A549 (cell line): Measurements from ENCODE around the gene TCP11. TPM values are rescaled to one million over a fixed set of nuclear protein-coding genes. Genes with fewer than 3 reads are reported as not detected.

Experiments
- ATAC-seq, 2 experiments: fragments of 200-7000 bp in 1 of 2; fragments of >200 bp in 1 of 2; cut with Nextera tagmentation in 1 of 2; cut with Tn5 transposase in 1 of 2; 3 replicates each; pipeline versions ENCODE4 v1.8.0 to v1.9.1; 2018 to 2020; ENCODE audit warnings: mild to moderate bottlenecking in 1 of 2, moderate library complexity in 1 of 2
- CTCF ChIA-PET: fragments of 300-600 bp; sonication (Branson Sonifier 250); formaldehyde crosslinking; extraction: SDS; loops from one replicate; lab custom pipeline; 2021; ENCODE audit warnings: antibody characterized with exemption, inconsistent platforms; lab: Yijun Ruan, JAX
- POLR2A ChIA-PET: fragments of 350-600 bp; formaldehyde crosslinking; extraction: SDS; loops from one replicate; lab custom pipeline; 2021; ENCODE audit warnings: antibody characterized with exemption, inconsistent platforms; lab: Yijun Ruan, JAX
- DNase-seq, 2 experiments: peaks; one replicate each; pipeline versions ENCODE4 v3.0.0 to v3.0.0-alpha.2; 2011 to 2016; ENCODE audit warnings: low read depth in 1 of 2, low spot score in 1 of 2
- FAIRE-seq: peaks from 2 replicates; lab custom pipeline; 2011; peaks lifted over from hg19 to GRCh38; lab: Jason Lieb, UNC
- H3K27ac ChIP-seq, 2 experiments: fragments of >200 bp; sonication (Bioruptor Twin); formaldehyde crosslinking; 3 replicates each; pipeline ENCODE4 v1.5.1; 2016 to 2017
- H3K4me1 ChIP-seq: fragments of >200 bp; sonication (Bioruptor Twin); formaldehyde crosslinking; 3 replicates; pipeline ENCODE4 v1.6.1; 2016
- H3K4me2 ChIP-seq: fragments of >200 bp; sonication (Bioruptor Twin); formaldehyde crosslinking; 3 replicates; pipeline ENCODE4 v1.6.1; 2016
- H3K4me3 ChIP-seq: fragments of >200 bp; sonication (Bioruptor Twin); formaldehyde crosslinking; 3 replicates; pipeline ENCODE4 v1.5.1; 2016
- H3K9me3 ChIP-seq: fragments of >200 bp; sonication (Bioruptor Twin); formaldehyde crosslinking; 3 replicates; pipeline ENCODE4 v1.6.1; 2016
- BHLHE40 ChIP-seq: IDR thresholded peaks from 2 replicates; pipeline ENCODE4 v1.6.1; 2012; ENCODE audit warnings: low read depth, low read length, inconsistent platforms
- CEBPB ChIP-seq, 2 experiments: fragments of >200 bp in 1 of 2; sonication (Bioruptor Twin) in 1 of 2; formaldehyde crosslinking in 1 of 2; IDR thresholded peaks; 2 replicates each; pipeline ENCODE4 v1.6.1; 2012 to 2016
- EHMT2 ChIP-seq: fragments of 200-600 bp; sonication (generic); IDR thresholded peaks from 2 replicates; pipeline ENCODE4 v1.6.1; 2016; ENCODE audit warnings: antibody characterized with exemption, low read depth, mild to moderate bottlenecking, moderate library complexity
- ESRRA ChIP-seq: fragments of 150-350 bp; IDR thresholded peaks from 2 replicates; pipeline ENCODE4 v1.6.1; 2014; ENCODE audit warnings: mild to moderate bottlenecking, low read length, borderline replicate concordance
- FOSB ChIP-seq: fragments of 250-450 bp; sonication (Bioruptor Pico); IDR thresholded peaks from 2 replicates; pipeline ENCODE4 v1.5.0; 2020; ENCODE audit warnings: mild to moderate bottlenecking, moderate library complexity
- FOXS1 ChIP-seq: fragments of 250-450 bp; sonication (Bioruptor Pico); IDR thresholded peaks from 2 replicates; pipeline ENCODE4 v1.5.0; 2020; ENCODE audit warnings: mild to moderate bottlenecking, moderate library complexity
- HEYL ChIP-seq: fragments of 250-450 bp; sonication (Bioruptor Pico); IDR thresholded peaks from 2 replicates; pipeline ENCODE4 v1.8.0; 2021; ENCODE audit warnings: mild to moderate bottlenecking, moderate library complexity
- HOXA7 ChIP-seq: fragments of 250-450 bp; sonication (Bioruptor Pico); IDR thresholded peaks from 2 replicates; pipeline ENCODE4 v1.5.0; 2020; ENCODE audit warnings: mild to moderate bottlenecking, moderate library complexity
- KDM1A ChIP-seq: fragments of 200-600 bp; sonication (generic); IDR thresholded peaks from 2 replicates; pipeline ENCODE4 v1.6.1; 2016; ENCODE audit warnings: low read depth, mild to moderate bottlenecking
- MAZ ChIP-seq: fragments of 150-350 bp; IDR thresholded peaks from 2 replicates; pipeline ENCODE4 v1.6.1; 2014; ENCODE audit warnings: antibody characterized with exemption, low read depth, low read length, borderline replicate concordance
- NPAS2 ChIP-seq: fragments of 250-450 bp; sonication (Bioruptor Pico); IDR thresholded peaks from 2 replicates; pipeline ENCODE4 v1.8.0; 2022; ENCODE audit warnings: mild to moderate bottlenecking, moderate library complexity, borderline replicate concordance
- NR3C1 ChIP-seq: fragments of >200 bp; sonication (Bioruptor Twin); formaldehyde crosslinking; IDR thresholded peaks from 3 replicates; pipeline ENCODE4 v1.6.1; 2017
- RAD21 ChIP-seq, 2 experiments: fragments of >200 bp in 1 of 2; sonication (Bioruptor Twin) in 1 of 2; formaldehyde crosslinking in 1 of 2; IDR thresholded peaks in 1 of 2; conservative IDR thresholded peaks in 1 of 2; 2 replicates in 1 of 2; 3 replicates in 1 of 2; pipeline ENCODE4 v1.6.1; 2012 to 2018; ENCODE audit warnings: inconsistent platforms in 1 of 2
- RARB ChIP-seq: fragments of 250-450 bp; sonication (Bioruptor Pico); IDR thresholded peaks from 2 replicates; pipeline ENCODE4 v1.8.0; 2021; ENCODE audit warnings: mild to moderate bottlenecking, moderate library complexity
- RCOR1 ChIP-seq: fragments of 150-350 bp; IDR thresholded peaks from 2 replicates; pipeline ENCODE4 v1.6.1; 2014; ENCODE audit warnings: antibody characterized with exemption, low read length, low read depth
- RFX5 ChIP-seq: fragments of 450-650 bp; IDR thresholded peaks from 2 replicates; pipeline ENCODE4 v1.7.1; 2014; ENCODE audit warnings: antibody characterized with exemption, mild to moderate bottlenecking, moderate library complexity
- TFCP2L1 ChIP-seq: fragments of 250-450 bp; sonication (Bioruptor Pico); IDR thresholded peaks from 2 replicates; pipeline ENCODE4 v1.5.0; 2021; ENCODE audit warnings: mild to moderate bottlenecking
- ZC3H11A ChIP-seq: fragments of 450-650 bp; IDR thresholded peaks from 2 replicates; pipeline ENCODE4 v1.6.1; 2014; ENCODE audit warnings: antibody characterized with exemption, mild to moderate bottlenecking
- ZFP36 ChIP-seq: fragments of 450-650 bp; IDR thresholded peaks from 2 replicates; pipeline ENCODE4 v1.6.1; 2014; ENCODE audit warnings: borderline replicate concordance; ENCODE audit not compliant: partially characterized antibody
- WGBS: methylation state at CpG from one replicate; pipeline ENCODE4 v1.1.6; 2017; ENCODE audit errors: missing lambda C conversion rate; 5-methylcytosine and 5-hydroxymethylcytosine counted together
- polyA plus RNA-seq, 4 experiments: library from polyadenylated mRNA; depleted of rRNA in 3 of 4; stranded (reverse); fragments of >200 nt; fragmentation: RNase III in 1 of 4; extraction: RNeasy Plus Mini Kit Qiagen cat#74134 plus additional on column Dnase treatment in 1 of 4; gene quantifications; 2 replicates in 3 of 4; 3 replicates in 1 of 4; pipeline ENCODE4 v1.2.3, GENCODE V29; 2011 to 2017
- TF ChIP-seq, protein P1 (sequence below): fragments of >200 bp; sonication (Bioruptor Twin); formaldehyde crosslinking; IDR thresholded peaks from 3 replicates; pipeline ENCODE4 v1.6.1; 2016
- TF ChIP-seq, protein P2 (sequence below): IDR thresholded peaks from 2 replicates; pipeline ENCODE4 v1.6.1; 2012; ENCODE audit warnings: low read depth, borderline replicate concordance
- TF ChIP-seq, protein P3 (sequence below): IDR thresholded peaks from 2 replicates; pipeline ENCODE4 v1.6.1; 2012

The TCP11 gene
- polyA plus RNA-seq, 2 of the 4 experiments (the other 2 are of a cell fraction) = 0.06 TPM; not detected in 1

DNA sequence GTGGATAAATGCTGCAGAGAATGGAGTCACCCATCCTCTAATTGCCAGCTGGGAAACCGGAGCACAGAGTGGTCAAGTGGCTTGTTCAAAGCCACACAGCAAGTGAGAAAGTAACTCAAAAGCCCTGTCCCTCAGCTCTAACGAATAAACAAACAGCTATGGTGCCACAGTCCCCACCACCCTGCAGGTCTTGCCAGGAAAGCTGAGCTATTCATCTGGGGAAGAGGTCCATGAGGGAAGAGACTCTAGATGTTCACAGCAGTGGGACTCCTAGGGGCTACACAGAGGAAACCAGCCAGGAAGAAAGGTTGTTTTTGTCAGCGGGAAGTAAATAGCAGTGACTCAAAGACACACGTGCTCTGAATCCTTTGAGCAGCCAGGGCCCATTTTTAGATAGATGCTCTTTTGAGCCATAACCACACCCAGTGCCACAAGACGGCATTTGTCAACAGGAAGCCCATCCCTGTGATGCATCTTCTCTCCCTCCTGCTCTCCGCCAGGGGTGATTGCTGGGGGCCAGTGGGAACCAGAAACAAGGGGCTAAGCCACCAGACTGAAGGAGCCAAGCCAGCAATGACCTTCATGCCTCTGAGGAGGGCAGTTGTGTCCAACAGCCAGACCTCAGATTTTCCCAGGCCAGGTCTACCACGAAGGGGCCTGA, 32.4 kb upstream of the TCP11 start:
- no peak for FAIRE-seq
- Histone ChIP-seq H3K4me3 (no peak overlapping the region), H3K4me2 (no peak overlapping the region), H3K27ac (peak overlapping the region in 1 of 2 experiments; percentile 28; a peak in 1 of 6 replicates), H3K9me3 (no peaks in the 10 kb centered on the region), H3K4me1 (peaks cover 3% of the 10 kb centered on the region; the same call in 1 of the 3 replicates)
- TF ChIP-seq MAZ = no peak
- no peak for TF ChIP-seq TFCP2L1 (CRISPR knock-in tag)
- TF ChIP-seq FOSB (CRISPR knock-in tag) = no peak
- TF ChIP-seq ZFP36 = peak; percentile 31
- TF ChIP-seq FOXS1 (CRISPR knock-in tag) = no peak
- no peak for TF ChIP-seq HOXA7 (CRISPR knock-in tag)
- TF ChIP-seq KDM1A = no peak
- no peak for TF ChIP-seq ZC3H11A
- POLR2A ChIA-PET = no interaction called here
- 47% methylated on average over 6 of the region's 7 CpGs for WGBS
- CTCF ChIA-PET = interaction anchor here (1.3 to 1.8 kb wide), 2 partner anchors 18 to 27 kb away, joined by 3 to 5 read pairs; no protein-coding TSS in a partner anchor
- DNase-seq = no peak
- peak in 1 of 2 experiments; percentile 30; a peak in 2 of 6 replicates for ATAC-seq

DNA sequence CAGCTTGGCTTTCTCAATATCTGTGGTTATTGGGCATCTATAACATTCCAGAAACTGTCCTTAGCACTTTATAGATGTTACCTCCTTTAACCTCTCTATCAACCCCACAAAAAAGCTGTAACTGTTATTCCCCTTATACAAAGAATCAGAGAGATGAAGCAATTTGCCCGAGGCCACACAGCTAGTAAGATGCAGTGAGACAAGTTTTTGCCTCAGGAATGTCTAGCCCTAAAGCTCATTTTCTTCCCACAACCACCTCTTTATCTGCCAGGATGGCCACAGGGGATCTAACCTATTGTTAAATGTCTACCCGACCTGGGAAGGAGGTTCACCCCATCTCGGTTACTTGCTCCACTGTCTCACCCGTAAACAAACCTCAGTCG, 31.9 kb upstream of the TCP11 start:
- POLR2A ChIA-PET = no interaction called here
- Histone ChIP-seq H3K4me2 (no peak overlapping the region), H3K9me3 (no peaks in the 10 kb centered on the region), H3K27ac (no peak overlapping the region), H3K4me1 (peaks cover 3% of the 10 kb centered on the region; the same call in 1 of the 3 replicates), H3K4me3 (no peak overlapping the region)
- CTCF ChIA-PET = interaction anchor here (1.3 to 1.9 kb wide), 3 partner anchors 18 to 68 kb away, joined by 3 to 8 read pairs (median 5); no protein-coding TSS in a partner anchor
- no peak for ATAC-seq
- no peak for FAIRE-seq
- WGBS = 77% methylated on average over 5 of the region's 5 CpGs
- TF ChIP-seq RAD21 (conservative IDR thresholded peaks at IDR 0.05 in 1 of 2, IDR thresholded peaks at IDR 0.05 in 1 of 2) (no peak), RCOR1 (no peak), CEBPB (IDR thresholded peaks at IDR 0.05) (no peak), RARB (CRISPR knock-in tag) (no peak), HEYL (no peak), EHMT2 (no peak), NR3C1 (no peak)
- TF ChIP-seq, protein P1, sequence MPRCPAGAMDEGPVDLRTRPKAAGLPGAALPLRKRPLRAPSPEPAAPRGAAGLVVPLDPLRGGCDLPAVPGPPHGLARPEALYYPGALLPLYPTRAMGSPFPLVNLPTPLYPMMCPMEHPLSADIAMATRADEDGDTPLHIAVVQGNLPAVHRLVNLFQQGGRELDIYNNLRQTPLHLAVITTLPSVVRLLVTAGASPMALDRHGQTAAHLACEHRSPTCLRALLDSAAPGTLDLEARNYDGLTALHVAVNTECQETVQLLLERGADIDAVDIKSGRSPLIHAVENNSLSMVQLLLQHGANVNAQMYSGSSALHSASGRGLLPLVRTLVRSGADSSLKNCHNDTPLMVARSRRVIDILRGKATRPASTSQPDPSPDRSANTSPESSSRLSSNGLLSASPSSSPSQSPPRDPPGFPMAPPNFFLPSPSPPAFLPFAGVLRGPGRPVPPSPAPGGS = no peak
- TF ChIP-seq, protein P2, sequence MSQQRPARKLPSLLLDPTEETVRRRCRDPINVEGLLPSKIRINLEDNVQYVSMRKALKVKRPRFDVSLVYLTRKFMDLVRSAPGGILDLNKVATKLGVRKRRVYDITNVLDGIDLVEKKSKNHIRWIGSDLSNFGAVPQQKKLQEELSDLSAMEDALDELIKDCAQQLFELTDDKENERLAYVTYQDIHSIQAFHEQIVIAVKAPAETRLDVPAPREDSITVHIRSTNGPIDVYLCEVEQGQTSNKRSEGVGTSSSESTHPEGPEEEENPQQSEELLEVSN = no peak
- DNase-seq = no peak

DNA sequence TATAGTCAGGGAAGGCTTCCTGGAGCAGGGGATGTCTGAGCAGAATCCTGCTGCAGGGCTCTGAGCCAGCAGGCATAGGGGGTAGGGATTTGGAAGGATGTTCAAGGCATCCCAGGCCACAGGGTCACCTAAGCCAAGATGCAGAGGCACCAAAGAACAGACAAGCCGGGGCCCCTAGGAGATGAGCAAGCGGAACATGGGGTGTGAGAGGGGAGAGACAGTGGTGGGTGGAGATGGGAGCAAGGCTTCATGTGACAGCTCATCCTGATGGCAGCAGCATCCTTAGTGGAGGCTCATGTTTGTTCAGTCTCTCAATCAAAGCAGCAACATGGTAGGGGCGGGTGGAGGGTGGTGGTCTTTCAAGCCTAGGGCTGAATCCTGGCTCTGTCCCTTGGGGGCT, 29.8 kb upstream of the TCP11 start:
- Histone ChIP-seq H3K4me3 (no peak overlapping the region), H3K9me3 (no peaks in the 10 kb centered on the region), H3K4me2 (no peak overlapping the region), H3K27ac (no peak overlapping the region), H3K4me1 (peaks cover 12% of the 10 kb centered on the region)
- ChIA-PET CTCF (interaction anchor here (0.6 to 1.9 kb wide), 3 partner anchors 8 to 443 kb away, joined by 3 to 8 read pairs (median 3); no protein-coding TSS in a partner anchor), POLR2A (no interaction called here)
- no peak for ATAC-seq
- no peak for FAIRE-seq
- DNase-seq = no peak
- TF ChIP-seq BHLHE40 = no peak
- TF ChIP-seq ESRRA = no peak
- TF ChIP-seq RFX5 = no peak
- TF ChIP-seq, protein P3, sequence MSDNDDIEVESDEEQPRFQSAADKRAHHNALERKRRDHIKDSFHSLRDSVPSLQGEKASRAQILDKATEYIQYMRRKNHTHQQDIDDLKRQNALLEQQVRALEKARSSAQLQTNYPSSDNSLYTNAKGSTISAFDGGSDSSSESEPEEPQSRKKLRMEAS = no peak
- no peak for TF ChIP-seq NPAS2 (CRISPR knock-in tag)
- TF ChIP-seq RCOR1 = no peak
- TF ChIP-seq ZC3H11A = no peak
- 80% methylated on average over 3 of the region's 3 CpGs for WGBS
